GM19397 (cell line): ENCODE data around the gene CNTNAP2.

Source experiments
- ATAC-seq: cut with Tn5 transposase; IDR thresholded peaks from one replicate; pipeline ENCODE4 v1.9.1; 2021; ENCODE audit warnings: mild to moderate bottlenecking, moderate library complexity; ENCODE audit not compliant: unreplicated experiment

CNTNAP2 gene

GRCh38 chr7:147978651-147979050 lies 1862.0 kb downstream of the CNTNAP2 start:
- ATAC-seq = no peak

- no peak for ATAC-seq
These were observed 1864.5 kb downstream of the CNTNAP2 start for GRCh38 chr7:147980826-147981813.

GRCh38 chr7:147982307-147982706 lies 1865.7 kb downstream of the CNTNAP2 start:
- ATAC-seq = no peak

GRCh38 chr7:147984265-147984664 lies 1867.7 kb downstream of the CNTNAP2 start:
- ATAC-seq = no peak

GRCh38 chr7:147990079-147990478 lies 1873.5 kb downstream of the CNTNAP2 start:
- ATAC-seq = no peak

- no peak for ATAC-seq
These were observed 1874.3 kb downstream of the CNTNAP2 start for GRCh38 chr7:147990942-147991341.

- no peak for ATAC-seq
These were observed 1876.1 kb downstream of the CNTNAP2 start for GRCh38 chr7:147992698-147993097.

- no peak for ATAC-seq
These were observed 1881.0 kb downstream of the CNTNAP2 start for GRCh38 chr7:147997636-147998035.

GRCh38 chr7:147999962-148000361 lies 1883.4 kb downstream of the CNTNAP2 start:
- ATAC-seq = no peak

GRCh38 chr7:148011753-148012152 lies 1895.2 kb downstream of the CNTNAP2 start:
- ATAC-seq = no peak

- no peak for ATAC-seq
These were observed 1897.4 kb downstream of the CNTNAP2 start for GRCh38 chr7:148014001-148014400.

- no peak for ATAC-seq
These were observed 1897.9 kb downstream of the CNTNAP2 start for GRCh38 chr7:148014541-148014940.

GRCh38 chr7:148017126-148017525 lies 1900.5 kb downstream of the CNTNAP2 start:
- ATAC-seq = no peak

- no peak for ATAC-seq
These were observed 1904.1 kb downstream of the CNTNAP2 start for GRCh38 chr7:148020679-148021078.

GRCh38 chr7:148021507-148022045 lies 1905.0 kb downstream of the CNTNAP2 start:
- no peak for ATAC-seq

- no peak for ATAC-seq
These were observed 1906.2 kb downstream of the CNTNAP2 start for GRCh38 chr7:148022832-148023231.

GRCh38 chr7:148026713-148027112 lies 1910.1 kb downstream of the CNTNAP2 start:
- ATAC-seq = no peak

GRCh38 chr7:148028165-148028564 lies 1911.6 kb downstream of the CNTNAP2 start:
- ATAC-seq = no peak

- ATAC-seq = no peak
These were observed 1914.4 kb downstream of the CNTNAP2 start for GRCh38 chr7:148031019-148031418.

- no peak for ATAC-seq
These were observed 1915.2 kb downstream of the CNTNAP2 start for GRCh38 chr7:148031811-148032210.

- ATAC-seq = no peak
These were observed 1919.3 kb downstream of the CNTNAP2 start for GRCh38 chr7:148035950-148036349.

GRCh38 chr7:148037044-148037443 lies 1920.4 kb downstream of the CNTNAP2 start:
- ATAC-seq = no peak
